Fibroblast of skin of abdomen (primary cell): ENCODE results near the gene TMEM115.
"Not testable (repeated sequence)": the region's sequence is repeated elsewhere in the genome, so short reads cannot be mapped to it uniquely, and the experiment has no call there.

ENCODE experiments used
- DNase-seq: peaks from one replicate; pipeline ENCODE4 v3.0.0-alpha.2; 2013

TMEM115 gene

GRCh38 chr3:50316657-50317242 is 42.6 kb downstream of the TMEM115 start:
- DNase-seq = no peak

GRCh38 chr3:50314816-50315215 is 44.5 kb downstream of the TMEM115 start:
- DNase-seq = no peak

- no peak for DNase-seq
Observed at GRCh38 chr3:50314342-50314741, 45.0 kb downstream of the TMEM115 start.

GRCh38 chr3:50312041-50312440 is 47.3 kb downstream of the TMEM115 start:
- DNase-seq = not testable (repeated sequence)
